Activated gamma-delta T cell treated with anti-CD3 and anti-CD28 coated beads, Interleukin-2, amount 50 U/mL, for 16 hours (primary cell): Measurements from ENCODE around the gene NPY5R.

Source experiments
- DNase-seq: peaks from one replicate; pipeline ENCODE4 v3.0.0-alpha.2; 2020; ENCODE audit warnings: low read depth

NPY5R gene

DNA sequence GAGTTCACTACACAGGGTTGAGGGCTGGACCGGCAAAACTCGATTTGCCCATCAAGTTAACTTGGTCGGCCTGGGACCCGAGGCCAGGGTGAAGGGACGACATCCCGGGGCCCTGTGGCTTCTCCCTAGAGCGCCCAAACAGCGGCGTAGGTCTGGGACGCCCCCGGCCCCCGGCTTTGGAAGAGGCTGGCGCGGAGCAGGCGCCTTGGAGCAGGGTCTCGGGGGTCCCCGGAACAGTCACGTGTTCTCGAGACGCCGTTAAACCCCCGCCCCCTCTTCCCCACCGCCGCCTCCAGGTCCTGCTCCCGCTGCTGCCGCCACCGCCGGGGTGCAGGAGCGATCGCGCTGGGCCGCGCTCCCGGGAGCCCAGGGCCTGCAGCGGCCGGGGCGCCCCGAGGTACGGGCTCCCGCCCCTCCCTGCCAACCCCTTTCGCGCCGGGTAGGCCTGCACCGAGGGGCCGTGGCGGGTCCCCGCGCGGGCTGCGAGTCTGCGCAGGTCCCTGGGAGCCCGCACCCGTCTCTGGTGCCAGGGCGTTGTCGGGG, at the start of gene NPY5R:
Gene NPY5R (plus strand): TSS at position 289 of the 543 bp plus-strand sequence. CDS start 6,382 bp downstream, outside the sequence.
- no peak for DNase-seq

GRCh38 chr4:163295138-163295537, 48.6 kb upstream of the NPY5R start:
- no peak for DNase-seq

GRCh38 chr4:163300445-163300844, 43.2 kb upstream of the NPY5R start:
- no peak for DNase-seq

DNA sequence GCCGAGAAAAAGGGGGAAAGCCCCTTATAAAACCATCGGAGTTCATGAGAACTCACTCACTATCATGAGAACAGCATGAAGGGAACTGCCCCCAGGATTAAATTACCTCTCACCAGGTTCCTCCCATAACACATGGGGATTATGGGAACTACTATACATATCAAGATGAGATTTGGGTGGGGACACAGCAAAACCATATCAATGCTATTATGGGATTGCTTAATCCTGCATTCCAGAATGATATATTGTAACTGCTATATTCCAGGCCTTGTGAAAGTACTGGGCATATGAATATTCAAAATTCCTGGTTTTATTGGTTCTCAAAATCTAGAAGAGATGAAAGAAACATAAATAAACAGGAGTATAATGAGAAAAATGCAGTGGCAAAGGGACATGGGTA, 40.6 kb upstream of the NPY5R start:
- no peak for DNase-seq

- DNase-seq: no peak
Measured at GRCh38 chr4:163309466-163309865, 34.2 kb upstream of the NPY5R start.

DNA sequence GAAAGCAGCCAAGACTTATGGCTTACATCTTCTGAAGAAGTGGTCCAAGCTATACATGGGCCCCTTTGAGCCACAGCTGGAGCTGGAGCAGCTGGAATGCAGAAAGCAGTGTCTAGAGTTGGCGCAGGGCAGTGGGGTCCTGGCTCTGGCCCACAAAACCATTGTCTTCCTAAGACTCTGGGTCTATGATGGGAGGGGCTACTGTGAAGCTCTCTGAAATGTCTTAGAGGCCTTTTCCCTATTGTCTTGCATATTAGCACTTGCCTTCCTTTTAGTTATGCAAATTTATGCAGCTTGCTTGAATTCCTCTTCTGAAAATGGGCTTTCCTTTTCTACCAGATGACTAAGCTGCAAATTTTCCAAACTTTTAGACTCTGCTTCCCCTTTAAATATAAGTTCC, 26.6 kb upstream of the NPY5R start:
- no peak for DNase-seq

DNA sequence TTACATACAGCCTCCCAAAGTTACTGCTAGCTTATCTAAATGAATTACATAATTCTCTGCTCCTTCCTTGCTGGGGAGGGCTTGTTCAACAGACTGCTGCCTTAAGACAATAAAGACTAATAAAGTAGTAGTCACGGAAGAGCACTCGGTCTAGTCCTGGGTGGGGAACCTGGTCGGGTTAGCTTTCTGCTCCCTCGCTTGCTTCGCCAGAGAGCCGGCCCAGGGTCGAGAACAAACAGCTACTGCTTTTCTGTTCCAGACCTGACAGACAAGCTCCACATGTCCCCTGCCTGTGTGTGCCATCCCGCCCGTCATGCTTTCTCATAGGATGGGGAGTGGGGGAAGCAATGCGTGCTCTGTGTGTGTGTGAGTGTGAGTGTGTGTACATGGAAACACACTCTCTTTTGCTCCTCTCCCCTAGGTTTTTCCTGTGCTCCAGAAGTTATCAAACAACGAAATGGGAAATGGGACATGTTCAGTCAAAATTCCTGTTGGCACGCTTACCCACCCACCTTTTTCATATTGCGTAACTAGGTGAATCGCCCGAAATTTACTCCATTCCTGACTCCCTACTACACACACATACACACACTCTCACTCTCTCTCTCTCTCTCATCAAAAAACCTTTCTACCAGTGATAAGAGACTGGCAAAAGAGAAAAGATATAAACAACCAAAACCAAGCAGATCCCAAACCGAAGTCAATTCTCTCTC, 12.6 kb upstream of the NPY5R start:
- DNase-seq: no peak

DNA sequence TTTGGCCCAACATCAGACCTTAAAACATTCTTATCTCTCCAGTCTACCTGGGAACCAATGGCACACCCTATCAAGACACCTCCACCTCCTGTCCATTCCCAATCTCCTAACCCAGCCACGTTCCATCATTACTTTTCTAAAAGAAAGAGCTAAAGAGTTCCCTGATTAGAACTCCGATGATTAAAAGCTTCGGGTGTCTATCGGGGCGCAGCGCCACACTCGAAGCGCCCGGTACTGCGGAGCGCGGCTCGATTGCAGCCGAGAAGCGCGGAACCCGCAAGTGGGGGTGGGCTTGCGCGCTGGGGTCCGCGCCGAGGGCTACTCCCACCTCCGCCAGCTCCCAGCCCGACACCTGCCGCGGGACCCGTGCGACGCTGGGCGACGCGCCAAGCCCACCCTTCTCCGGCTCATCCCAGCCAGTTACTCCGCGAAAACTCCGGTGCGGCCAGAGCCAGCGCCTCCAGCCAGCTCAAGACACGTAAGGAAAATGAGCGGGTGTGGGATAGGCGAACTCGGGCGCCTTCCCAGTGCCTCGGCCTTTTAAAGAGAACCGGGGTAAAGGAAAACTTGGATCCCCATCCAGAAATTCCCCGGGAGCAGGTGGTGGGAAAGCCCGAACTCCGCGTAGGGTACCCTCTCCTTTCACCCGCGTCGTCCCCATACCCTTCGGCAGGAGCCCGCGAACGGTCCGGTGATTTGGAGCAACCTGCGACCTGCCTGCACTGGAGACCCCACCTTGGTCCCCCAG, 11.9 kb upstream of the NPY5R start:
- no peak for DNase-seq

GRCh38 chr4:163332526-163333406, 10.9 kb upstream of the NPY5R start, which contains the start of gene NPY1R:
Gene NPY1R, minus strand, starts transcription at chr4:163332596. Its CDS starts 6,042 bp downstream, at chr4:163326554.
- no peak for DNase-seq

GRCh38 chr4:163335384-163335783, 8.3 kb upstream of the NPY5R start:
- no peak for DNase-seq

- DNase-seq: no peak
Measured at GRCh38 chr4:163344147-163345125, 744 bp downstream of the NPY5R start.

GRCh38 chr4:163350672-163351071, 7.0 kb downstream of the NPY5R start:
- no peak for DNase-seq

DNA sequence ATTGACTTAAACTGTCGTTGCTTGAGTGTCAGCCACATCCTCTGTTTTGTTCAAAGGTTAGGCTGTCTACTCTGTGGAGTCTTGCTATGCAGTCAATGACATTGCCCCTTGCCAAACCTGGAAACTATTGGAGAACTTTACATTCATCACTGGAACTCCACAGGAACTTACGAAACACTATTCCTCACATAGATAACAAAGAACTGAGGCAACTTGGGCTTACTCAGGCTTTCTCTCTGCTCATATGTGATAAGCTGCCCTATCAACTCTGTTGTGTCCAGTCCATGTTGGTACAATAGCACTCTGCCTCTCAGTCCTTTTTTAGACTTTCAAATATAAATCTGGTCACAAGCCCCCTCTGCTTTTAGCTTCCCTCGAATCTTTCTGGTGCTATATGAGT, 9.4 kb downstream of the NPY5R start:
- DNase-seq: no peak

- no peak for DNase-seq
Measured at GRCh38 chr4:163356104-163356503, 12.4 kb downstream of the NPY5R start.

- no peak for DNase-seq
Measured at GRCh38 chr4:163367651-163368050, 24.0 kb downstream of the NPY5R start.

GRCh38 chr4:163372029-163372428, 28.3 kb downstream of the NPY5R start:
- DNase-seq: no peak

GRCh38 chr4:163378661-163379060, 35.0 kb downstream of the NPY5R start:
- DNase-seq: no peak

GRCh38 chr4:163380703-163381102, 37.0 kb downstream of the NPY5R start:
- no peak for DNase-seq

DNA sequence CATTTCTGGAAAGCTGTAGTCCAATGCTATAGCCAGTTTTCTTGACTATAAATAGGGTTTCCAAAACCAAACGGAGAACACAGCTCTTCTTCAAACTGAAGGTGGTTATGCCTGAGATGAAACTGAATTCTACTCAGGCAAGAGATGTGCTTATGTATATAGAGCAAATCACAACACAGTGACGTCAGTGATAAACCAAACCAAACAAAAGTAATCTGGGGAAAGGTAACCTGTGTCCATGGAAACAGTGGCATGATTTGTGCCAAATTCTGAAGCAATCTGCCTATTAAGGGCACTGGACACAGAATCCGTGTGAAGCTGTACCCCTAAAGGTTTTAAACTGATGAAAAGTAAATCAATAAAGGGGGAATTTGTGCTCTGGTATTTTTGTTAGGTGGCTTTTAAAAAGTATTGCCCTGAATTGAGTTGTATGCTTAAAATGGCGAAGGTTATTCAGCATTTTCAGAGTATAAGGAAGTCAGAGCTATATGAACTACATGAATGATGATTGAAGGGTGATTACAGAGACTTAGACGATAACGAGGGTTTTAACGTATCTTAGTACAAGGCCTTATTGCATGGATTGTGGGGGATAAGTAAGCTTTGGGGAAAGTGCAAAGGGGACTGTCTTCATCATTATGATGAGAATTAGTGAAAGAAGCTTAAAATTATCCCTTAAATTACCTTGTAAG, 38.6 kb downstream of the NPY5R start:
- DNase-seq: no peak

- no peak for DNase-seq
Measured at GRCh38 chr4:163384434-163384833, 40.7 kb downstream of the NPY5R start.
